DMS79 (cell line): ENCODE data around the gene MEGF11.
A peak's percentile ranks its signal among the peaks of the same experiment; 100 is the strongest.
"Not testable (repeated sequence)": the region's sequence is repeated elsewhere in the genome, so short reads cannot be mapped to it uniquely, and the experiment has no call there.

ENCODE experiments used
- DNase-seq: peaks from one replicate; lab custom pipeline; 2025; lab: John Stamatoyannopoulos, UW

MEGF11 gene

DNA sequence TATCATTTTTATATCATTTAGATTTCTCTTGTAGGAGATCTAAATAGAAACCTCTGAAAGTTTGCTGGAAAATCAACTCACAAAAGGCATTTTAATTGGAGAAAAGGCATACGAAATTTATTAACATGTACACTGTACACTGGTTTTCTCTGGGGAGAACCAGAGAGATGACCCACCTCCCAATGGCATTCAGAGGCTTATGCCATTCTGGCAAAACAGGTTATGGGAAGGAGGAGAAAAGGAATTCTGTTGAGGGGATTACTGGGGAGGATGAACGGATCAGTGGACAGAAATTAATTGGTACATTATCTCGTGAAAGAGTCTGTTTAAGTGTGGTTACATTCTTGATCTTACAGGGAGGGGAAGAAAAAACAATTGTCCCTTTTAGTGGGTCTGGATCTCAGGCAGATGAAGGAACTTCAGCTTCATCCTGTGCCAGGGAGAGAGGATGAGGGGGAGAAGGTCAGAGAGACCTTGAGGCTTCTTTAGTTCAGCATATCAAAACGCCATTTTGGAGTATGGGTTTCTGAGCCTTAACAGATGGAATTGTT, 367.8 kb downstream of the MEGF11 start:
- DNase-seq, result no peak

DNA sequence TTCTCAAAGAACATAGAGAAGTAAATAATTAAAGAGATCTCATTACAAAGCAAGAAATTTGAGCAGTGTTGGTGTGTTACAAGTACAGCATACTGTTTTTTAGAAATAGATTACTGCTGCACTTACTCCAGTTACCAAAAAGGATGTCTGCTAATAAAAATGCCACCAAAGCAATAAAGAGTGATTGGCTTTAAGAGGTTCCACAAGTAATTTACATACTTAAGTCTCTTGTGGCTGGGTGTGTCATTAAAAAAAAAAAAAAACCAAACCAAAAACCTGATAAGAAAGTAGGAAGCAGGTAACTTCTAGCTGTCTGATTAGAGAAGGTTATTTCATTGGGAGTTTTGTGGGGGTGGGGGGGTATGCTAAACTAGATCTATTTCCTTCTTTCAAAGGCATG, 369.0 kb downstream of the MEGF11 start:
- no peak for DNase-seq

DNA sequence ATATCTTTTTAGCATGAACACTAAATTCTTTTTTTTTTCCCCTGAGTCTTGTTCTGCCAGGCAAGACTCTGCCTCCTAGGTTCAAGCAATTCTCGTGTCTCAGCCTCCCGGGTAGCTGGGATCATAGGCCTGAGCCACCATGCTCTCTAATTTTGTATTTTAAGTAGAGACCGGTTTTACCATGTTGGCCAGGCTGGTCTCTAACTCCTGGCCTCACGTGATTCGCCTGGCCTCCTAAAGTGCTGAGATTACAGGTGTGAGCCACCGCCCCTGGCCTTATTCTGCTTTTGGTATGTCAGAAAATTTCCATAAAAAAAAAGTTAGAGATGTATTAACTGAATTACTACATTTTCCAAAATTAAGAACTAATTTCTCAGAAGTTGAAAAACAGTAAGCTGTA, 370.0 kb downstream of the MEGF11 start:
- no peak for DNase-seq

GRCh38 chr15:65881766-65882434, 371.6 kb downstream of the MEGF11 start:
- DNase-seq, result no peak

DNA sequence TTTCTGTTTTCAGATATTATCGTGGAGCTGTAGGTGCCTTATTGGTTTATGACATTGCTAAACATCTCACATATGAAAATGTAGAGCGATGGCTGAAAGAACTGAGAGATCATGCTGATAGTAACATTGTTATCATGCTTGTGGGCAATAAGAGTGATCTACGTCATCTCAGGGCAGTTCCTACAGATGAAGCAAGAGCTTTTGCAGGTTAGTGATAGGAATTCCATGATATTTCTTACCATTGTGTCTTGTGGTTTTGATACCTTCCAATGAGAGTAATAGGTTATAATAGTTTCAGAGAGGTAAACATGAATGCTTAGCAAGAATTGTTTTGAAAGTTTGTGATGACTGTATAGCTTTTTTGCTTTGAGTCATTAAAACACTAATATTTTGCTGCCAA, 375.8 kb downstream of the MEGF11 start:
- no peak for DNase-seq

DNA sequence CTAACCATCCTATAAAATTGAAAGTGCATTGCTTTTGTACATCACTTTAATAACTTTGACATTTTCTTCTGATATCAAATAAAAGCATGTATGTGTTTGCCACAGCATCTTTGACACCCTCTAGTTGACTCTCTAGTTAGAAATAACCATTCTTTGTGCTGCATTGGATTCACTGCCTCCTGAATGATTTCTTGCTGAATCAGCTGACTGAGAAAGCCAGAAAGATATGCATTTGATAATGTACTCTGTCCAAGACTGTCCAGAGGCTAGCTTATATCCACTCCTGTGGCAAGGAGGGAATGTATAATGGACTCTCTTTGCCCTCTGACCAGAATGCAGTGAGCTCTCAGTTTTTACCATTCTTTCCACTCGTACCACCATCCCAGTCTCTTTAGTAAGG, 378.1 kb downstream of the MEGF11 start:
- DNase-seq, result no peak

DNA sequence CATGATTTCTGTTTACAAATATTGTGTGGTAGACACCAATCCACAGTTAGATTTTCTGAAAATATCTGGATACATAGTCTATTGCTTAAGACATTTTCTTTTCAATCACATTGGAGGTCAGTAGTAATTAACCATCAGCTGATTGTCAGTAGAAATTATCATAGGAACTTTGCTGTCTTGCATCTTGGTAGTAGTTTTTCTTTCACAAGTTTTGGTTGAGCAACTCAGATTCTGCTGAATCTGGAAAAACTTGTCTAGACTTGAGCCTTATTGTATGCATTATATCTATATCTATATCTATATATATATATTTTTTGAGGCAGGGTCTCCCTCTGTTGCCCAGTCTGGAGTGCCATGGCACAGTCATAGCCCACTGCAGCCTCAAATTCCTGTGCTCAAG, 380.3 kb downstream of the MEGF11 start:
- DNase-seq, result no peak

GRCh38 chr15:65872596-65872995, 381.0 kb downstream of the MEGF11 start:
- DNase-seq, result not testable (repeated sequence)

DNA sequence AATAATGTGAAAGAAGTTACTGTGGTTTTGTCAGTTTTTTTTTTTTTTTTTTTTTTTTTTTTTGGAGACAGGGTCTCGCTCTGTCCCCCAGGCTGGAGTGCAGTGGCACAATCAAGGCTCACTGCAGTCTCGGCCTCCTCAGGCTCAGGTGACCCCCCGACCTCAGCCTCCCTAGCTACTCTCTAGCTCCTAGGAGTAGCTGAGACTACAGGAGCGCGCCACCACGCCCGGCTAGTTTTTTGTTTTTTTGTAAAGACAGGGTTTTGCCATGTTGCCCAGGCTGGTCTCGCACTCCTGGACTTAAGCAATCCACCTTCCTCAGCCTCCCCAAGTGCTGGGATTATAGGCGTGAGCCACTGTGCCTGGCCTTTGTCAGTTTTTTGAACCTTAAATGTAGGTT, 381.7 kb downstream of the MEGF11 start:
- DNase-seq, result not testable (repeated sequence)

DNA sequence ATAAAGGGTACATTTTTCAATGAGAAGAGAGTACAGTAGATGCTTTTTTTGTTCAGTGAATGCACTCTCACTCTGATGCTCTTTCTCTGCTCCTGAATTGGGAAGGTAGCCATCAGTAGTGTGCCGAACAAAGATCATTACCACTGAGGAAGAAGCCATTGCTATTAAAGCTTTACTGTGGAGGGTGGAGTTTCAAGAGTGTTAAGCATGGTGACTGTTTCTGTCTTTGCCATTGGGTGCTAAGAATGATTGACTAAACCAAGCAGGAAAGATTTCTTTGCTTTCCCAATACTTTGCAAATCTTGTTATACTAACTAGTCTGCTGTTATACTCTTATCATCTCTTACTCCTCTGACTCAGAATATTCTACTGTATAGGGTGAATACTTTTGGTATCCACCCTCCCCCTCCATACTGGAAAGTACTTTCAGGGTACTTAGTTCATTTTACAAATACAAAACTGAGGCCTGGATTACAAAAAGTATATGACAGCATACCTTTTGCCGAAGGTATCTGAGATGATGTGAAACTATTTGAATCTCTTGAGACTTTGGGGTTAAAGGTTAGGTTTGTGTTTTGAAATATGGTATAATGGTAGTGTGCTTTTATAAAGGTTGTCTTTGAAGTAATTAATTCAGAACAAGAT, 382.5 kb downstream of the MEGF11 start:
- DNase-seq, result peak; percentile 4

- peak; percentile 6 for DNase-seq
Measured at GRCh38 chr15:65869954-65870871, 383.3 kb downstream of the MEGF11 start.

DNA sequence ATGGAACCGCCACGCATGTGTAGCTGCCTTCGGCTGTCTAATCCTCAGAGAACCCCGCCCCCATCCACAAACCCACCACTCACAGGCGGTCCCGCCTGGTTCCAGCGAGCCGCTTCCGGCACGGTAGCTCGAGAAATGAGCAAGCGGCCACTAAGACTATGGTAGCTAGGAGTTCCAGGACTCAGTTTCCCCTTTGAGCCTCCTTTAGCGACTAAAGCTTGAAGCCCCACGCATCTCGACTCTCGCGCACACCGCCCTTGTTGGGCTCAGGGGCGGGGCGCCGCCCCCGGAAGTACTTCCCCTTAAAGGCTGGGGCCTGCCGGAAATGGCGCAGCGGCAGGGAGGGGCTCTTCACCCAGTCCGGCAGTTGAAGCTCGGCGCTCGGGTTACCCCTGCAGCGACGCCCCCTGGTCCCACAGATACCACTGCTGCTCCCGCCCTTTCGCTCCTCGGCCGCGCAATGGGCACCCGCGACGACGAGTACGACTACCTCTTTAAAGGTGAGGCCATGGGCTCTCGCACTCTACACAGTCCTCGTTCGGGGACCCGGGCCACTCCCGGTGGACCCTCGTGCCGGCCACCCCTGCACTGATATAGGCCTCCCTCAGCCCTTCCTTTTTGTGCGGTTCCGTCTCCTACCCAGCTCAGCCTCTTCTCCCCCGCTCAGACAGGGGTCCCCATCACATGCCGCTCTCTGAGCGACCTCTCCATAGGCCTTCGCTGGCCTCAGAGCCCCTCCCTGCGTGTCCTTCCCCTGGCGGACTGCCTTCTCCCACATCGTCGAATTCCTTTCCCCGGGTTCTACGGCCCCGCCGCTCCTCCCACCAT, 384.2 kb downstream of the MEGF11 start, which contains the start of gene RAB11A:
Gene RAB11A, plus strand, starts transcription at position 366 of the 828 bp plus-strand sequence. Its CDS starts 95 bp downstream, at position 461.
- DNase-seq, result peak; percentile 61

GRCh38 chr15:65868546-65869125, 384.9 kb downstream of the MEGF11 start:
- no peak for DNase-seq

DNA sequence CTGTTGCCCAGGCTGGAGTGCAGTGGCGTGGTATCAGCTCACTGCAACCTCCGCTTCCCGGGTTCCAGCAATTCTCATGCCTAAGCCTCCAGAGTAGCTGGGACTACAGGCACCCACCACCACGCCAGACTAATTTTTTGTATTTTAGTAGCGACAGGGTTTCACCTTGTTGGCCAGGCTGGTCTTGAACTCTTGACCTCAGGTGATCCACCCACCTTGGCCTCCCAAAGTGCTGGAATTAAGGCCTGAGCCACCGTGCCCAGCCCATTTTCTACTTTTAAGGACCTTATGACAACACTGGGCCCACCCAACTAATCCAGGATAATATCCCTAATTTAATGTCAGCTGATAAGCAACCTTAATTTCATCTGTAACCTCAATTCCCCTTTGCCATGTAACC, 385.6 kb downstream of the MEGF11 start:
- DNase-seq, result not testable (repeated sequence)

DNA sequence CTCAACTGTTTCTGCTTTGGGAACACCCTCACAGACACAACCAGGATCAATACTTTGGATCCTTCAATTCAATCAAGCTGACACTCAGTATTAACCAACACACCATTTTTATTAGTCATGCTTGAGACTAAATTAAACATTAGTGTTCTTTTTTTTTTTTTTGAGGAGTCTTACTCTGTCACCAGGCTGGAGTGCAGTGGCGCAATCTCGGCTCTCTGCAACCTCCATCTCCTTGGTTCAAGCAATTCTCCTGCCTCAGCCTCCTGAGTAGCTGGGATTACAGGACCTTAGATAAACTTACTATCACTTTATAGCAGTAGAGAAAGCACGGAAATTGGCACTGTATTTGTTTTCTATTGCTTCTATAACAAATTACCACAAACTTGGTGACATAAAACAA, 386.3 kb downstream of the MEGF11 start:
- no peak for DNase-seq

- DNase-seq, result no peak
Measured at GRCh38 chr15:65863106-65863505, 390.4 kb downstream of the MEGF11 start.

- DNase-seq, result no peak
Measured at GRCh38 chr15:65862682-65863081, 390.9 kb downstream of the MEGF11 start.

DNA sequence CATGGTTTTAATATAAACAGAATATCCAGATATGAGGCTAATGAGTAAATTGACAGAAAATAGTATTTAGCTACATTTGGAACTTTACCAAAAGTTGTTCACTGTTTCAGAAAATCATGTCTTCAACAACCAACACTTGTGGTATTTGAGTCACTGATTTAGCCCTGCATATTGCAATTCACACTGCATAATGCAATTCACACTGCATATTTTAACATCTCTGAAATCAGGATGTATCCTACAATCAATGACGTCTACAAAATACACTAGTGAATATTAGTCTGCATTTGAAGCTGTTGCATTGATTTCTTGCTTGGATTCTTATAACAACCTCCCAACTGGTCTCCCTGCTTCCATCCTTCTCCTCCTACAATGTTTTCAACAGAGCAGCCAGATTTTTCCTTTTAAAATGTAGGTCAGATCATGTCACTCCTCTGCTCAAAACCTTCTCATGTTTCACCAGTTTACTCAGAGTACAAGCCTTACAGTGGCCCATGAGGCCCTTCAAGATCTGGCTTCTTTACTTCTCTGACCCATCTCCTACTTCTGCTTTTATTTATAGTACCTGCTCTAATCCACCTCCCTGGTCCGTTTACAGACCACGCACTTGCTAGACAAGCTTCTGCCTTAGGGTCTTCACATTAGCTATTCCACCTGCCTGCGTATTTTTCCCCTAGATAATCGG, 395.7 kb downstream of the MEGF11 start:
- DNase-seq, result no peak

- DNase-seq, result no peak
Measured at GRCh38 chr15:65856821-65857455, 396.6 kb downstream of the MEGF11 start.

- no peak for DNase-seq
Measured at GRCh38 chr15:65851981-65852380, 401.6 kb downstream of the MEGF11 start.
